Tibial nerve (tissue), 4 donors: ENCODE results near the gene RUFY4. TPM values are rescaled to one million over a fixed set of nuclear protein-coding genes. Genes with fewer than 3 reads are reported as not detected.

Source experiments
- DNase-seq, 2 donors: peaks; one replicate each; pipeline ENCODE4 v3.0.0-alpha.2; 2019; ENCODE audit warnings: low spot score in 2 of 2
- H3K27ac ChIP-seq, 4 donors: fragments of 200-600 bp; sonication (generic) in 3 of 4; one replicate each; pipeline ENCODE4 v1.5.1; 2017 to 2019; ENCODE audit warnings: mild to moderate bottlenecking in 1 of 4
- H3K27me3 ChIP-seq, 2 donors: fragments of 200-600 bp; sonication (generic) in 1 of 2; one replicate each; pipeline versions ENCODE4 v1.5.1 to v1.6.0; 2017 to 2019
- H3K36me3 ChIP-seq, 3 donors: fragments of 200-600 bp; sonication (generic); one replicate each; pipeline ENCODE4 v1.5.1; 2018 to 2019
- H3K4me1 ChIP-seq, 4 donors: fragments of 200-600 bp; sonication (generic) in 3 of 4; one replicate each; pipeline ENCODE4 v1.5.1; 2017 to 2019
- H3K4me3 ChIP-seq, 4 donors: fragments of 200-600 bp; sonication (generic) in 3 of 4; one replicate each; pipeline ENCODE4 v1.5.1; 2017 to 2019; ENCODE audit warnings: mild to moderate bottlenecking in 1 of 4, moderate library complexity in 1 of 4
- H3K9me3 ChIP-seq, 4 donors: fragments of 200-600 bp; sonication (generic) in 3 of 4; one replicate each; pipeline ENCODE4 v1.5.1; 2017 to 2019
- CTCF ChIP-seq, 5 experiments: fragments of 200-600 bp in 3 of 5; fragments of 450-650 bp in 2 of 5; sonication (generic) in 3 of 5; IDR thresholded peaks; one replicate each; pipeline ENCODE4 v1.5.1; 2016 to 2019; ENCODE audit warnings: antibody characterized with exemption in 5 of 5, mild to moderate bottlenecking in 3 of 5, moderate library complexity in 2 of 5
- EP300 ChIP-seq, 2 donors: sonication (generic); formaldehyde crosslinking; IDR thresholded peaks; one replicate each; pipeline ENCODE4 v1.6.1; 2017; ENCODE audit warnings: antibody characterized with exemption in 2 of 2, mild to moderate bottlenecking in 1 of 2
- POLR2A ChIP-seq, 2 donors: fragments of 450-650 bp; IDR thresholded peaks; one replicate each; pipeline ENCODE4 v1.6.1; 2017; ENCODE audit warnings: antibody characterized with exemption in 2 of 2, mild to moderate bottlenecking in 2 of 2, moderate library complexity in 2 of 2
- WGBS, 2 donors: methylation state at CpG; one replicate each; pipeline ENCODE4 v1.1.5; 2018; 5-methylcytosine and 5-hydroxymethylcytosine counted together
- total RNA-seq, 4 donors: library from RNA; depleted of rRNA; stranded (reverse); fragments of >200 nt; gene quantifications; one replicate each; pipeline ENCODE4 v1.1.0, GENCODE V29; 2016

The RUFY4 gene
- total RNA-seq, 4 donors from 2014 or later: not detected

- no peak overlapping the region for H3K4me3 ChIP-seq
- no peaks in the 10 kb centered on the region for H3K27me3 ChIP-seq
- H3K36me3 ChIP-seq: no peaks in the 10 kb centered on the region
- no peak overlapping the region for H3K27ac ChIP-seq
- DNase-seq: no peak
- H3K9me3 ChIP-seq: peaks cover 0 to 21% (median 3%) of the 10 kb centered on the region in 4 donors
- H3K4me1 ChIP-seq: no peaks in the 10 kb centered on the region
- TF ChIP-seq CTCF (IDR thresholded peaks at IDR 0.05) (no peak), POLR2A (IDR thresholded peaks at IDR 0.05) (no peak), EP300 (IDR thresholded peaks at IDR 0.05) (no peak)
These were observed 17.4 kb downstream of the RUFY4 start for GRCh38 chr2:218086478-218086877.

- Histone ChIP-seq H3K9me3 (peaks cover 0 to 21% (median 3%) of the 10 kb centered on the region in 4 donors), H3K4me1 (no peaks in the 10 kb centered on the region), H3K36me3 (no peaks in the 10 kb centered on the region), H3K4me3 (no peak overlapping the region), H3K27me3 (no peaks in the 10 kb centered on the region), H3K27ac (no peak overlapping the region)
- DNase-seq: no peak
- TF ChIP-seq POLR2A (IDR thresholded peaks at IDR 0.05) (no peak), EP300 (IDR thresholded peaks at IDR 0.05) (no peak), CTCF (IDR thresholded peaks at IDR 0.05) (no peak)
- WGBS, 2 donors: 78 to 79% methylated on average over 8 of the region's 8 CpGs
These were observed 20.2 kb downstream of the RUFY4 start for GRCh38 chr2:218089259-218089658.

- TF ChIP-seq CTCF (IDR thresholded peaks at IDR 0.05) (no peak), EP300 (IDR thresholded peaks at IDR 0.05) (no peak), POLR2A (IDR thresholded peaks at IDR 0.05) (no peak)
- H3K27me3 ChIP-seq: no peaks in the 10 kb centered on the region
- H3K27ac ChIP-seq: no peak overlapping the region
- no peak for DNase-seq
- WGBS, 2 donors: 88 to 93% methylated on average over 3 of the region's 3 CpGs
- H3K36me3 ChIP-seq: no peaks in the 10 kb centered on the region
- H3K9me3 ChIP-seq: peaks cover 0 to 9% (median under 1%) of the 10 kb centered on the region in 4 donors
- H3K4me1 ChIP-seq: no peaks in the 10 kb centered on the region
- H3K4me3 ChIP-seq: no peak overlapping the region
These were observed 22.7 kb downstream of the RUFY4 start for GRCh38 chr2:218091746-218092145.

GRCh38 chr2:218093879-218094278 lies 24.8 kb downstream of the RUFY4 start:
- TF ChIP-seq EP300 (IDR thresholded peaks at IDR 0.05): no peak
- no peak for TF ChIP-seq CTCF (IDR thresholded peaks at IDR 0.05)
- TF ChIP-seq POLR2A (IDR thresholded peaks at IDR 0.05): no peak
- no peaks in the 10 kb centered on the region for H3K4me1 ChIP-seq
- H3K4me3 ChIP-seq: no peak overlapping the region
- H3K27ac ChIP-seq: no peak overlapping the region
- WGBS, 2 donors: 67 to 75% methylated on average over 3 of the region's 3 CpGs
- no peaks in the 10 kb centered on the region for H3K36me3 ChIP-seq
- DNase-seq: no peak
- H3K27me3 ChIP-seq: no peaks in the 10 kb centered on the region
- no peaks in the 10 kb centered on the region for H3K9me3 ChIP-seq

- H3K4me3 ChIP-seq: no peak overlapping the region
- no peak overlapping the region for H3K27ac ChIP-seq
- no peaks in the 10 kb centered on the region for H3K9me3 ChIP-seq
- H3K27me3 ChIP-seq: no peaks in the 10 kb centered on the region
- H3K4me1 ChIP-seq: no peaks in the 10 kb centered on the region
- H3K36me3 ChIP-seq: no peaks in the 10 kb centered on the region
- WGBS, 2 donors: 61 to 65% methylated on average over 8 of the region's 8 CpGs
- TF ChIP-seq CTCF (IDR thresholded peaks at IDR 0.05) (no peak), POLR2A (IDR thresholded peaks at IDR 0.05) (no peak), EP300 (IDR thresholded peaks at IDR 0.05) (no peak)
- DNase-seq: no peak
These were observed 26.8 kb downstream of the RUFY4 start for GRCh38 chr2:218095853-218096252.
